ENCODE measurements around the gene KLK5.
"Not testable (repeated sequence)": the region's sequence is repeated elsewhere in the genome, so short reads cannot be mapped to it uniquely, and the experiment has no call there.

The KLK5 gene

GRCh38 chr19:50978772-50979390, 26.0 kb upstream of the KLK5 start:
- no peak for DNase-seq (ENCODE audit: extremely low read depth, low read depth)
- TF ChIP-seq CTCF (IDR thresholded peaks at IDR 0.05; ENCODE audit: low read depth, low read length): no peak

GRCh38 chr19:50977626-50978025, 24.8 kb upstream of the KLK5 start:
- no peak for TF ChIP-seq CTCF (IDR thresholded peaks at IDR 0.05; ENCODE audit: low read depth, low read length)
- no peak for DNase-seq (ENCODE audit: extremely low read depth, low read depth)

- DNase-seq (ENCODE audit: extremely low read depth, low read depth): no peak
- TF ChIP-seq CTCF (IDR thresholded peaks at IDR 0.05; ENCODE audit: low read depth, low read length): no peak
Measured at GRCh38 chr19:50975766-50976165, 22.9 kb upstream of the KLK5 start.

GRCh38 chr19:50974702-50975556, 22.1 kb upstream of the KLK5 start:
- DNase-seq (ENCODE audit: extremely low read depth, low read depth): no peak
- no peak for TF ChIP-seq CTCF (IDR thresholded peaks at IDR 0.05; ENCODE audit: low read depth, low read length)

- no peak for DNase-seq (ENCODE audit: extremely low read depth, low read depth)
- no peak for TF ChIP-seq CTCF (IDR thresholded peaks at IDR 0.05; ENCODE audit: low read depth, low read length)
Measured at GRCh38 chr19:50972795-50973376, 20.0 kb upstream of the KLK5 start.

GRCh38 chr19:50969810-50970209, 17.0 kb upstream of the KLK5 start:
- DNase-seq (ENCODE audit: extremely low read depth, low read depth): not testable (repeated sequence)

GRCh38 chr19:50969413-50969760, 16.5 kb upstream of the KLK5 start, which contains the start of gene KLK6:
TSS of gene KLK6 (minus strand) at chr19:50969591. CDS start at chr19:50968104, 1,487 bp downstream.
- no peak for DNase-seq (ENCODE audit: extremely low read depth, low read depth)
- no peak for TF ChIP-seq CTCF (IDR thresholded peaks at IDR 0.05; ENCODE audit: low read depth, low read length)
